Left lobe of liver (tissue), 2 donors: Measurements from ENCODE around the gene ABCA6. TPM values are rescaled to one million over a fixed set of nuclear protein-coding genes. Genes with fewer than 3 reads are reported as not detected.
A peak's percentile ranks its signal among the peaks of the same experiment; 100 is the strongest.

Experiments
- ATAC-seq: fragments of 200-7000 bp; cut with Tn5 transposase; one replicate; pipeline ENCODE4 v1.9.1; 2020; ENCODE audit warnings: mild to moderate bottlenecking, moderate library complexity
- DNase-seq: peaks from one replicate; pipeline ENCODE4 v3.0.0-alpha.2; 2020; ENCODE audit warnings: low spot score
- total RNA-seq: library from RNA; stranded (reverse); gene quantifications from one replicate; pipeline ENCODE4 v1.2.1, GENCODE V29; 2021
- donor health status: DM: no; HTN: no; CAD: no; lungs with moderate emphysema.
- donor health status: DM: no; HTN: yes; CAD: no.

Gene ABCA6
- total RNA-seq, 1 donor from 2014 or later = 101 TPM

- ATAC-seq = peak; percentile 67
- no peak for DNase-seq
Observed at GRCh38 chr17:69143683-69144231, 2.1 kb upstream of the ABCA6 start.

GRCh38 chr17:69143151-69143550 lies 1.5 kb upstream of the ABCA6 start:
- DNase-seq (no peak), ATAC-seq (no peak)

GRCh38 chr17:69142175-69142802 lies 594 bp upstream of the ABCA6 start:
- ATAC-seq (peak; percentile 62), DNase-seq (no peak)

- DNase-seq (no peak), ATAC-seq (no peak)
Observed at GRCh38 chr17:69134112-69134511, 7.6 kb downstream of the ABCA6 start.

GRCh38 chr17:69130627-69131296 lies 10.9 kb downstream of the ABCA6 start:
- ATAC-seq (peak; percentile 89), DNase-seq (no peak)

GRCh38 chr17:69123626-69124025 lies 18.1 kb downstream of the ABCA6 start:
- no peak for ATAC-seq
- DNase-seq = no peak

GRCh38 chr17:69122065-69122464 lies 19.6 kb downstream of the ABCA6 start:
- ATAC-seq (peak; percentile 86), DNase-seq (no peak)

GRCh38 chr17:69117855-69118784 lies 23.6 kb downstream of the ABCA6 start:
- ATAC-seq (no peak), DNase-seq (no peak)

GRCh38 chr17:69111794-69112193 lies 29.9 kb downstream of the ABCA6 start:
- DNase-seq (no peak), ATAC-seq (no peak)

- no peak for ATAC-seq
- no peak for DNase-seq
Observed at GRCh38 chr17:69105907-69106730, 35.6 kb downstream of the ABCA6 start.

- ATAC-seq (no peak), DNase-seq (no peak)
Observed at GRCh38 chr17:69103557-69104233, 38.0 kb downstream of the ABCA6 start.

GRCh38 chr17:69098625-69099024 lies 43.1 kb downstream of the ABCA6 start:
- DNase-seq (no peak), ATAC-seq (no peak)

- ATAC-seq (no peak), DNase-seq (no peak)
Observed at GRCh38 chr17:69096541-69096940, 45.2 kb downstream of the ABCA6 start.

- DNase-seq (no peak), ATAC-seq (no peak)
Observed at GRCh38 chr17:69093995-69094394, 47.7 kb downstream of the ABCA6 start.

- ATAC-seq = no peak
- no peak for DNase-seq
Observed at GRCh38 chr17:69093279-69093789, 48.4 kb downstream of the ABCA6 start.

- DNase-seq (no peak), ATAC-seq (no peak)
Observed at GRCh38 chr17:69090365-69090764, 51.3 kb downstream of the ABCA6 start.

- ATAC-seq = no peak
- DNase-seq = no peak
Observed at GRCh38 chr17:69088643-69089200, 53.0 kb downstream of the ABCA6 start.

GRCh38 chr17:69086641-69087040 lies 55.1 kb downstream of the ABCA6 start:
- no peak for DNase-seq
- ATAC-seq = no peak

- DNase-seq (no peak), ATAC-seq (no peak)
Observed at GRCh38 chr17:69084911-69085310, 56.8 kb downstream of the ABCA6 start.
